Tibial nerve (tissue), 4 donors: ENCODE data around the gene CAMK1D. TPM values are rescaled to one million over a fixed set of nuclear protein-coding genes. Genes with fewer than 3 reads are reported as not detected.

ENCODE experiments used
- DNase-seq, 2 donors: peaks; one replicate each; pipeline ENCODE4 v3.0.0-alpha.2; 2019; ENCODE audit warnings: low spot score in 2 of 2
- H3K27ac ChIP-seq, 4 donors: fragments of 200-600 bp; sonication (generic) in 3 of 4; one replicate each; pipeline ENCODE4 v1.5.1; 2017 to 2019; ENCODE audit warnings: mild to moderate bottlenecking in 1 of 4
- H3K27me3 ChIP-seq, 2 donors: fragments of 200-600 bp; sonication (generic) in 1 of 2; one replicate each; pipeline versions ENCODE4 v1.5.1 to v1.6.0; 2017 to 2019
- H3K36me3 ChIP-seq, 3 donors: fragments of 200-600 bp; sonication (generic); one replicate each; pipeline ENCODE4 v1.5.1; 2018 to 2019
- H3K4me1 ChIP-seq, 4 donors: fragments of 200-600 bp; sonication (generic) in 3 of 4; one replicate each; pipeline ENCODE4 v1.5.1; 2017 to 2019
- H3K4me3 ChIP-seq, 4 donors: fragments of 200-600 bp; sonication (generic) in 3 of 4; one replicate each; pipeline ENCODE4 v1.5.1; 2017 to 2019; ENCODE audit warnings: mild to moderate bottlenecking in 1 of 4, moderate library complexity in 1 of 4
- H3K9me3 ChIP-seq, 4 donors: fragments of 200-600 bp; sonication (generic) in 3 of 4; one replicate each; pipeline ENCODE4 v1.5.1; 2017 to 2019
- EP300 ChIP-seq, 2 donors: sonication (generic); formaldehyde crosslinking; IDR thresholded peaks; one replicate each; pipeline ENCODE4 v1.6.1; 2017; ENCODE audit warnings: antibody characterized with exemption in 2 of 2, mild to moderate bottlenecking in 1 of 2
- POLR2A ChIP-seq, 2 donors: fragments of 450-650 bp; IDR thresholded peaks; one replicate each; pipeline ENCODE4 v1.6.1; 2017; ENCODE audit warnings: antibody characterized with exemption in 2 of 2, mild to moderate bottlenecking in 2 of 2, moderate library complexity in 2 of 2
- WGBS, 2 donors: methylation state at CpG; one replicate each; pipeline ENCODE4 v1.1.5; 2018; 5-methylcytosine and 5-hydroxymethylcytosine counted together
- total RNA-seq, 4 donors: library from RNA; depleted of rRNA; stranded (reverse); fragments of >200 nt; gene quantifications; one replicate each; pipeline ENCODE4 v1.1.0, GENCODE V29; 2016
- TF ChIP-seq, protein P1 (sequence below), 5 experiments: fragments of 200-600 bp in 3 of 5; fragments of 450-650 bp in 2 of 5; sonication (generic) in 3 of 5; IDR thresholded peaks; one replicate each; pipeline ENCODE4 v1.5.1; 2016 to 2019; ENCODE audit warnings: antibody characterized with exemption in 5 of 5, mild to moderate bottlenecking in 3 of 5, moderate library complexity in 2 of 5

CAMK1D gene
- total RNA-seq, 4 donors from 2014 or later, result 6.9 to 20.5 (median 17.2) TPM

DNA sequence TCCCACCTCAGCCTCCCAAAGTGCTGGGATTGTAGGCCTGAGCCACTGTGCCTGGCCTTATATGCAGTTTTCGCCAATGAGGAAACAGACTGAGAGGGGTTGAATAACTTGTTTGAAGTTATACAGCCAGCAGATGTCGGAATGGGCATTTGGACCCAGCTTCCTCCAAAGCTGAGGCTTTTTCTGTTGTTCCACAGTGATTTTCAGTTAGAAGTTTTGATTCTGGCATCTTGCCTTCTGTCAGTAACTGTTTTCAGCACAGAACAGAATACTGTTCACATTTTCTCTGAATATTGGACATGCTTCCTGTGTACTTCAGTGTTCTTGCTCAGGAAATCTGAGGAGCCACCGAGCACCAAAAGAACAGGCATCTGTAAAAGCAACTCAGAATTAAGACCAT is 287.2 kb downstream of the CAMK1D start:
- no peaks in the 10 kb centered on the region for H3K9me3 ChIP-seq
- 68 to 70% methylated on average over 3 of the region's 3 CpGs for WGBS, 2 donors
- no peaks in the 10 kb centered on the region for H3K36me3 ChIP-seq
- DNase-seq, result no peak
- H3K4me1 ChIP-seq, result peaks cover 0 to 4% (median 0%) of the 10 kb centered on the region in 4 donors
- no peak overlapping the region for H3K27ac ChIP-seq
- TF ChIP-seq EP300 (IDR thresholded peaks at IDR 0.05) (no peak), POLR2A (IDR thresholded peaks at IDR 0.05) (no peak)
- TF ChIP-seq, protein P1, sequence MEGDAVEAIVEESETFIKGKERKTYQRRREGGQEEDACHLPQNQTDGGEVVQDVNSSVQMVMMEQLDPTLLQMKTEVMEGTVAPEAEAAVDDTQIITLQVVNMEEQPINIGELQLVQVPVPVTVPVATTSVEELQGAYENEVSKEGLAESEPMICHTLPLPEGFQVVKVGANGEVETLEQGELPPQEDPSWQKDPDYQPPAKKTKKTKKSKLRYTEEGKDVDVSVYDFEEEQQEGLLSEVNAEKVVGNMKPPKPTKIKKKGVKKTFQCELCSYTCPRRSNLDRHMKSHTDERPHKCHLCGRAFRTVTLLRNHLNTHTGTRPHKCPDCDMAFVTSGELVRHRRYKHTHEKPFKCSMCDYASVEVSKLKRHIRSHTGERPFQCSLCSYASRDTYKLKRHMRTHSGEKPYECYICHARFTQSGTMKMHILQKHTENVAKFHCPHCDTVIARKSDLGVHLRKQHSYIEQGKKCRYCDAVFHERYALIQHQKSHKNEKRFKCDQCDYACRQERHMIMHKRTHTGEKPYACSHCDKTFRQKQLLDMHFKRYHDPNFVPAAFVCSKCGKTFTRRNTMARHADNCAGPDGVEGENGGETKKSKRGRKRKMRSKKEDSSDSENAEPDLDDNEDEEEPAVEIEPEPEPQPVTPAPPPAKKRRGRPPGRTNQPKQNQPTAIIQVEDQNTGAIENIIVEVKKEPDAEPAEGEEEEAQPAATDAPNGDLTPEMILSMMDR (IDR thresholded peaks at IDR 0.05), result no peak
- no peak overlapping the region for H3K4me3 ChIP-seq
- no peaks in the 10 kb centered on the region for H3K27me3 ChIP-seq

DNA sequence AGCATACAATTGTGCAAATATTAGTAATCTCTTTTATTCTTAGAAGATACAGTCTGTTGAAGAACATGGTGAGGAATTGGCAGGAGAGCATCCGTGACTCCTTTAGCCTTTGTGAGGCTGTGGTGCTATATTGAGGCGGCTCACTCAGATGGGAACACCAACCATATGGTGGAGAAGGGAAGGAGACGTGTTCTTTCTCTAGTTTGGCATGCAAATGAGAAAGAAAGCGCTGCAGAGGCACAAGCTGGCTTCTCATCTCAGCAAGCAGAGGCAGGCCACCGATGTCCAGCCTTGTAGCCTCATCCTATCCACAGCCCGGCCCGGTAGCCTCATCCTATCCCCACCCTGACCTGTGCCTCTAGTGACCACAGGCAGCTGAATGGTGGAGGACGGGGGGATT is 288.3 kb downstream of the CAMK1D start:
- WGBS, 2 donors, result 83 to 85% methylated on average over 7 to 8 of the region's 8 CpGs
- peaks cover 0 to 4% (median 0%) of the 10 kb centered on the region in 4 donors for H3K4me1 ChIP-seq
- H3K27ac ChIP-seq, result no peak overlapping the region
- no peaks in the 10 kb centered on the region for H3K9me3 ChIP-seq
- no peak for TF ChIP-seq EP300 (IDR thresholded peaks at IDR 0.05)
- TF ChIP-seq, protein P1 (IDR thresholded peaks at IDR 0.05), result no peak
- no peak for TF ChIP-seq POLR2A (IDR thresholded peaks at IDR 0.05)
- no peaks in the 10 kb centered on the region for H3K27me3 ChIP-seq
- no peaks in the 10 kb centered on the region for H3K36me3 ChIP-seq
- H3K4me3 ChIP-seq, result no peak overlapping the region
- DNase-seq, result no peak

DNA sequence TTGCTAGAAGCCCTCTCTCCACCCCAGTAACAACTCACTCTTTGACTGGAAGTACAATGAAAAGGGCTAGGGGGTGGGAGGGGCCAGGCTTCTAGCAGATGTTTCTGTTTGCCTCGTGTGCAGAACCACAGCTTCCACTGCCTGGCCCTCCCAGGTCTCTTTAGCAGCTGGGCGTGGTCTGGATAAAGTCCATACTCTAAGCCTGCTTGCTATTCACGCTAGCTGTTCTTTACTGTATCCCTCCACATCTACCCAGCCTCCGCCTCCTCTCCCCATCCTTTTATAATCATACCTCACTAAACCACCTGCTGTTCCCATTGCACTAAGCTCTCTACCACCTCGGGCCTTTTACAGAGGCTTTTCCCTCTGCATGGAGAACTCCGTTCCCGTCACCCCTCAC is 288.8 kb downstream of the CAMK1D start:
- Histone ChIP-seq H3K27ac (no peak overlapping the region), H3K36me3 (no peaks in the 10 kb centered on the region), H3K9me3 (no peaks in the 10 kb centered on the region), H3K27me3 (no peaks in the 10 kb centered on the region), H3K4me1 (peaks cover 0 to 4% (median 0%) of the 10 kb centered on the region in 4 donors), H3K4me3 (no peak overlapping the region)
- no peak for TF ChIP-seq EP300 (IDR thresholded peaks at IDR 0.05)
- TF ChIP-seq, protein P1 (IDR thresholded peaks at IDR 0.05), result no peak
- TF ChIP-seq POLR2A (IDR thresholded peaks at IDR 0.05), result no peak
- WGBS, 2 donors, result 62 to 66% methylated on average over 7 of the region's 7 CpGs
- DNase-seq, result no peak

DNA sequence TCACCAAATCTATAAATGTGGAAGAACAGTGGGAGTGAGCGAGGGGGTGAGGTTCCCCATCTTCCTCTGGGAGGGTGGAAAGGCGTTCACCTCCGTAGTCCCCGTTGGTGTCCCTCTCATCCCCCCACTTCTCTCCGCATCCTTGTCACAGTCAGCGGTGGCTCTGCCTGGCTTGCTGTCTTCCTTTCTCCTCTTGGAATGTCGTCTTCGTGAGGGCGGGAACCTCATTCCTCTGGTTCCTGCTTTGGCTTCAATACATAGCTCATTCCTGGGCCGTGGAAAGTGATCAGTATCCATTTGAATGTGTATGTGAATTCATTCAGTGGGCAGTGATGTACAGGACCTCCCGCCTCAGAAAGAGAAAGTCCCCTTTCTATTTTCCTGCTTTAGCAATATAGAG is 289.4 kb downstream of the CAMK1D start:
- Histone ChIP-seq H3K27me3 (no peaks in the 10 kb centered on the region), H3K4me3 (no peak overlapping the region), H3K9me3 (no peaks in the 10 kb centered on the region), H3K36me3 (no peaks in the 10 kb centered on the region), H3K27ac (no peak overlapping the region), H3K4me1 (peaks cover 0 to 4% (median 0%) of the 10 kb centered on the region in 4 donors)
- TF ChIP-seq, protein P1 (IDR thresholded peaks at IDR 0.05), result no peak
- TF ChIP-seq POLR2A (IDR thresholded peaks at IDR 0.05) (no peak), EP300 (IDR thresholded peaks at IDR 0.05) (no peak)
- 75 to 85% methylated on average over 11 of the region's 11 CpGs for WGBS, 2 donors
- DNase-seq, result no peak

DNA sequence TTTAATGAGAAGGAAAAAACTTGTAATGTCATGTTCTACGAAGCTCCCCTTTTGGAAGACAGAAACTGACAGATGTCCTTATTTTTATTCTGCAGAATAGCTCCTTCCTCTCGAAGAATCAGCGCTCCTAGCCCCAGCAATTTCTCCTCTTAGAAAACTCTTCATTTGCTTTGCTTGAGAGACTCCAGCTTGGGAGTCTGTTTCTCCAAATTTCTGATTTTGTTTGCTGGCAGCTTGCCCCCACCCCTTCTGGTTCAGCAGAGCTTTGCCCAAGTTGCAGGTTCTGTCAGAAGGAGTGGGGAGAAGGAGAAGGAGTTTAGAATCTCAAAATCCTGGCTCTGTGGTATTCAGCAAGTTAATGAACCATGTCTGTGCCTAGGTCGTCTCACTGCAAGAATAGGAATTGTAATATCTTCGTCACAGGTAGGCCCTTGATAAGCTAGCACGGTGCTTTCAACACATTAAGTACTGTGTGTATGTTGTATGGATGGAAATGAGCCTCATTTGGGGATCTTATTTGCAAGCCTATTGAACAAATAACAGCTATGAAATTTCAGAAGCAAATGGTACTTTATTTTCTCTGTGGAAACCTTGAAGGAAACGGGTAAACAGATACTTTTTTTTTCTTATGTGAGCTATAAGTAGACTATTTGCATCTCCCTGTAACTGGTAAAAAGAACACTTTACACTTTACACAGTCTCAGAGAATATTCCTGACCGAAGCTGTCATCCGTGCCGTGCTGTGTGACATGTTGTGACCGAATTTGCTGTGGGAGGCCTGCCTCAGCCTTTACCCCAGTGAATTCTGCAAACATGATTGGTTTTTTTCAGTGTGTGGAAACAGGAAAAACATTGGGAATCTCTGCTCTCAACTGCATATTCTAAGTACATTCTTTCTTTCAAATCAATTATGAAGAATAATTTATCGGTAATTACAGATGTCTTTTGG is 290.9 kb downstream of the CAMK1D start:
- Histone ChIP-seq H3K9me3 (no peaks in the 10 kb centered on the region), H3K36me3 (no peaks in the 10 kb centered on the region), H3K4me3 (no peak overlapping the region), H3K4me1 (peaks cover 0 to 2% (median 0%) of the 10 kb centered on the region in 4 donors), H3K27me3 (no peaks in the 10 kb centered on the region), H3K27ac (no peak overlapping the region)
- 82 to 84% methylated on average over 12 of the region's 12 CpGs for WGBS, 2 donors
- DNase-seq, result no peak
- TF ChIP-seq POLR2A (IDR thresholded peaks at IDR 0.05), result no peak
- TF ChIP-seq, protein P1 (IDR thresholded peaks at IDR 0.05), result no peak
- no peak for TF ChIP-seq EP300 (IDR thresholded peaks at IDR 0.05)
